ENCODE data around the gene DHX38. TPM values are rescaled to one million over a fixed set of nuclear protein-coding genes. Genes with fewer than 3 reads are reported as not detected.

DHX38 gene
- total RNA-seq, 3 donors from 2014 or later (not counting 1 experiment from before 2014, with no cell fraction given): 120 to 124 (median 120) TPM

GRCh38 chr16:72091217-72091616 is 2.4 kb upstream of the DHX38 start:
- H3K27ac ChIP-seq (ENCODE audit: low read length): no peak overlapping the region
- peaks cover 37% of the 10 kb centered on the region for H3K36me3 ChIP-seq (ENCODE audit: control insufficient read depth, insufficient read depth, low read length)
- no peaks in the 10 kb centered on the region for H3K27me3 Mint-ChIP-seq (ENCODE audit: low read depth in 2 of 2)
- H3K4me3 Mint-ChIP-seq: peak overlapping the region; percentile 77
- H3K4me1 Mint-ChIP-seq: peaks cover 55 to 56% of the 10 kb centered on the region in 2 donors
- ATAC-seq: no peak
- peaks cover 11% of the 10 kb centered on the region for H3K36me3 Mint-ChIP-seq
- WGBS (ENCODE audit: insufficient coverage): 100% methylated on average over 2 of the region's 3 CpGs
- no peaks in the 10 kb centered on the region for H3K9me3 ChIP-seq (ENCODE audit: control insufficient read depth, insufficient read depth, low read length)
- H3K9me3 Mint-ChIP-seq: no peaks in the 10 kb centered on the region
- H3K4me3 ChIP-seq (ENCODE audit: low read length): no peak overlapping the region
- no peak for TF ChIP-seq CTCF (IDR thresholded peaks at IDR 0.05)
- peak overlapping the region; percentile 54 to 96 for H3K27ac Mint-ChIP-seq
- intact Hi-C loops (cut with micrococcal nuclease): loop anchor here (10.0 kb wide), 1 partner anchor 574 kb away; no protein-coding TSS in a partner anchor
- H3K4me1 ChIP-seq (ENCODE audit: control insufficient read depth, insufficient read depth, low read length): peaks cover 24% of the 10 kb centered on the region
- H3K27me3 ChIP-seq (ENCODE audit: control insufficient read depth, insufficient read depth, low read length): no peaks in the 10 kb centered on the region
- no peak for DNase-seq

GRCh38 chr16:72092832-72093447 is 707 bp upstream of the DHX38 start:
- intact Hi-C loops (cut with micrococcal nuclease): loop anchor here (1.0 to 10.0 kb wide), 2 partner anchors 85 to 572 kb away; partner anchors contain the start of gene DHODH
- Histone ChIP-seq H3K4me3 (ENCODE audit: low read length) (peak overlapping the region; percentile 77), H3K9me3 (ENCODE audit: control insufficient read depth, insufficient read depth, low read length) (no peaks in the 10 kb centered on the region), H3K4me1 (ENCODE audit: control insufficient read depth, insufficient read depth, low read length) (peaks cover 24% of the 10 kb centered on the region), H3K27me3 (ENCODE audit: control insufficient read depth, insufficient read depth, low read length) (no peaks in the 10 kb centered on the region), H3K27ac (ENCODE audit: low read length) (peak overlapping the region; percentile 87), H3K36me3 (ENCODE audit: control insufficient read depth, insufficient read depth, low read length) (peaks cover 43% of the 10 kb centered on the region)
- TF ChIP-seq CTCF (IDR thresholded peaks at IDR 0.05): no peak
- Mint-ChIP-seq H3K27ac (peak overlapping the region; percentile 93 to 96), H3K9me3 (no peaks in the 10 kb centered on the region), H3K27me3 (ENCODE audit: low read depth in 2 of 2) (no peaks in the 10 kb centered on the region), H3K36me3 (peaks cover 24% of the 10 kb centered on the region), H3K4me1 (peaks cover 61 to 70% of the 10 kb centered on the region in 2 donors), H3K4me3 (peak overlapping the region; percentile 98)
- WGBS (ENCODE audit: insufficient coverage): under 1% methylated on average over 22 of the region's 22 CpGs
- DNase-seq (peak in 1 of 2 donors; percentile 13), ATAC-seq (peak; percentile 31 to 38 (median 34))

- DNase-seq: no peak
- H3K27ac Mint-ChIP-seq: peak overlapping the region; percentile 93 to 96
- H3K4me1 Mint-ChIP-seq: peaks cover 66 to 71% of the 10 kb centered on the region in 2 donors
- Histone ChIP-seq H3K36me3 (ENCODE audit: control insufficient read depth, insufficient read depth, low read length) (peaks cover 42% of the 10 kb centered on the region), H3K4me3 (ENCODE audit: low read length) (peak overlapping the region; percentile 77), H3K27me3 (ENCODE audit: control insufficient read depth, insufficient read depth, low read length) (no peaks in the 10 kb centered on the region), H3K9me3 (ENCODE audit: control insufficient read depth, insufficient read depth, low read length) (no peaks in the 10 kb centered on the region), H3K27ac (ENCODE audit: low read length) (peak overlapping the region; percentile 87), H3K4me1 (ENCODE audit: control insufficient read depth, insufficient read depth, low read length) (peaks cover 24% of the 10 kb centered on the region)
- no peaks in the 10 kb centered on the region for H3K9me3 Mint-ChIP-seq
- no peak for ATAC-seq
- peaks cover 17% of the 10 kb centered on the region for H3K36me3 Mint-ChIP-seq
- H3K27me3 Mint-ChIP-seq (ENCODE audit: low read depth in 2 of 2): no peaks in the 10 kb centered on the region
- intact Hi-C loops (cut with micrococcal nuclease): loop anchor here (10.0 kb wide), 1 partner anchor 571 kb away; no protein-coding TSS in a partner anchor
- H3K4me3 Mint-ChIP-seq: peak overlapping the region; percentile 98
- TF ChIP-seq CTCF (IDR thresholded peaks at IDR 0.05): no peak
- 1% methylated on average over 11 of the region's 11 CpGs for WGBS (ENCODE audit: insufficient coverage)
These were observed 591 bp downstream of the DHX38 start for GRCh38 chr16:72094266-72094610.

All from natural killer cell (primary cell).